Endothelial cell of umbilical vein (primary cell): ENCODE data around the gene ART3. TPM values are rescaled to one million over a fixed set of nuclear protein-coding genes. Genes with fewer than 3 reads are reported as not detected.

Experiments
- BruUV-seq: library from RNA; stranded (reverse); fragments of 400-500 nt; replicated peaks from 2 replicates; lab custom pipeline; 2021; lab: Mats Ljungman, UMichigan
- CTCF ChIA-PET: fragments of 300-600, 350-600 bp; sonication (Branson Sonifier 250); formaldehyde crosslinking; loops from one replicate; lab custom pipeline; 2021; ENCODE audit warnings: antibody characterized with exemption, inconsistent platforms; lab: Charles Lee
- POLR2A ChIA-PET: fragments of 300-600, 350-600 bp; sonication (Branson Sonifier 250); formaldehyde crosslinking; loops from one replicate; lab custom pipeline; 2021; ENCODE audit warnings: antibody characterized with exemption, inconsistent platforms; lab: Charles Lee
- DNase-seq: peaks from one replicate; pipeline ENCODE4 v3.0.0-alpha.2; 2011; ENCODE audit warnings: low read depth, low spot score
- FAIRE-seq: peaks from 2 replicates; lab custom pipeline; 2011; peaks lifted over from hg19 to GRCh38; lab: Jason Lieb, UNC
- H2AFZ ChIP-seq: 2 replicates; pipeline ENCODE4 v1.6.0; 2012; ENCODE audit warnings: low read depth, low read length, control low read depth, inconsistent platforms
- H3K27ac ChIP-seq: 2 replicates; pipeline ENCODE4 v1.5.1; 2011; ENCODE audit warnings: low read depth, mild to moderate bottlenecking, control low read depth, low read length, moderate library complexity; ENCODE audit not compliant: insufficient read depth
- H3K27me3 ChIP-seq, 2 experiments: 2 replicates each; pipeline versions ENCODE4 v1.6.0 to v1.6.1; 2011; ENCODE audit warnings: low read length in 2 of 2, mixed read lengths in 1 of 2; ENCODE audit not compliant: control insufficient read depth in 2 of 2, insufficient read depth in 2 of 2
- H3K36me3 ChIP-seq, 2 experiments: 2 replicates in 1 of 2; 3 replicates in 1 of 2; pipeline ENCODE4 v1.5.1; 2011; ENCODE audit warnings: low read length in 2 of 2, mild to moderate bottlenecking in 1 of 2, moderate library complexity in 1 of 2; ENCODE audit not compliant: control insufficient read depth in 2 of 2, insufficient read depth in 2 of 2; ENCODE audit errors: extremely low read depth in 1 of 2
- H3K4me1 ChIP-seq: 3 replicates; pipeline ENCODE4 v1.5.1; 2011; ENCODE audit warnings: mild to moderate bottlenecking, low read length; ENCODE audit not compliant: control insufficient read depth, insufficient read depth; ENCODE audit errors: extremely low read depth
- H3K4me2 ChIP-seq: 2 replicates; pipeline ENCODE4 v1.6.1; 2011; ENCODE audit warnings: low read length, control low read depth, mixed read lengths; ENCODE audit not compliant: insufficient read depth
- H3K4me3 ChIP-seq, 3 experiments: fragments of 200-600 bp in 1 of 3; sonication (generic), shearing (Covaris generic) in 1 of 3; replicated peaks in 1 of 3; 2 replicates each; pipeline ENCODE4 v1.5.1; 2011 to 2016; ENCODE audit warnings: control low read depth in 3 of 3, low read length in 3 of 3, mild to moderate bottlenecking in 2 of 3, inconsistent platforms in 1 of 3, low read depth in 1 of 3, moderate library complexity in 1 of 3; ENCODE audit not compliant: insufficient read depth in 1 of 3
- H3K79me2 ChIP-seq: 2 replicates; pipeline ENCODE4 v1.6.0; 2012; ENCODE audit warnings: low read length, inconsistent platforms; ENCODE audit not compliant: control insufficient read depth, insufficient read depth
- H3K9ac ChIP-seq: replicated peaks from 2 replicates; pipeline ENCODE3; 2011; ENCODE audit warnings: low read length, control low read depth; ENCODE audit not compliant: insufficient read depth; ENCODE audit errors: extremely low read depth
- H3K9me1 ChIP-seq: replicated peaks from 3 replicates; pipeline ENCODE4 v1.6.0; 2011; ENCODE audit warnings: mild to moderate bottlenecking, low read length; ENCODE audit not compliant: control insufficient read depth, insufficient read depth; ENCODE audit errors: extremely low read depth
- H3K9me3 ChIP-seq: replicated peaks from 2 replicates; pipeline ENCODE4 v1.5.1; 2012; ENCODE audit warnings: low read length, inconsistent platforms; ENCODE audit not compliant: control insufficient read depth, insufficient read depth
- H4K20me1 ChIP-seq: replicated peaks from 2 replicates; pipeline ENCODE3; 2011; ENCODE audit warnings: mild to moderate bottlenecking, low read length; ENCODE audit not compliant: control insufficient read depth, insufficient read depth; ENCODE audit errors: extremely low read depth
- CTCF ChIP-seq, 2 donors: IDR thresholded peaks; 1 replicate in 1 of 2; 2 replicates in 1 of 2; pipeline ENCODE4 v1.5.1; 2011; ENCODE audit warnings: low read length in 2 of 2, mild to moderate bottlenecking in 2 of 2, moderate library complexity in 2 of 2, control low read depth in 1 of 2, inconsistent platforms in 1 of 2, low read depth in 1 of 2; ENCODE audit not compliant: insufficient read depth in 1 of 2; ENCODE audit errors: extremely low read depth in 1 of 2
- FOS ChIP-seq: IDR thresholded peaks from 2 replicates; pipeline ENCODE4 v1.6.1; 2011; ENCODE audit warnings: mild to moderate bottlenecking, low read length, moderate library complexity, borderline replicate concordance; ENCODE audit not compliant: insufficient read depth
- GATA2 ChIP-seq: IDR thresholded peaks from 2 replicates; pipeline ENCODE4 v1.7.0; 2011; ENCODE audit warnings: low read depth, mild to moderate bottlenecking, moderate library complexity, mixed read lengths, low read length; ENCODE audit not compliant: insufficient read length, insufficient read depth
- JUN ChIP-seq: IDR thresholded peaks from 2 replicates; pipeline ENCODE4 v1.6.1; 2011; ENCODE audit warnings: borderline replicate concordance, low read depth; ENCODE audit not compliant: insufficient read length, insufficient read depth
- MYC ChIP-seq: IDR thresholded peaks from one replicate; pipeline ENCODE4 v1.6.1; 2011; ENCODE audit warnings: mild to moderate bottlenecking, low read depth, low read length
- POLR2A ChIP-seq: IDR thresholded peaks from 2 replicates; pipeline ENCODE4 v1.6.1; 2012; ENCODE audit warnings: low read depth, mild to moderate bottlenecking, control low read depth, low read length
- dilution Hi-C: fragments of 300-500 bp; cut with MboI; formaldehyde crosslinking; loops from one replicate; pipeline ENCODE4 v1.15.0; 2019; ENCODE audit warnings: low sequenced_read_pairs; ENCODE audit not compliant: extremely low pct_ligation_motif_present
- intact Hi-C: fragments of 100-400 bp; cut with micrococcal nuclease; formaldehyde crosslinking; loops from one replicate; pipeline ENCODE4 v1.10.0; 2022
- polyA plus RNA-seq, 4 experiments: library from polyadenylated mRNA; depleted of rRNA in 3 of 4; stranded (reverse) in 3 of 4; unstranded in 1 of 4; fragments of >200 nt; gene quantifications; 2 replicates each; pipeline versions ENCODE4 v1.2.1 to v1.2.3, GENCODE V29; 2011 to 2012; ENCODE audit warnings: missing spikeins in 1 of 4
- total RNA-seq: library from RNA; stranded (reverse); gene quantifications from 2 replicates; pipeline ENCODE4 v1.2.3, GENCODE V29; 2021

The ART3 gene
- total and polyA plus RNA-seq, 2 donors (not counting 3 experiments of a cell fraction or from before 2014, with no cell fraction given), result not detected

- Histone ChIP-seq H3K27ac (no peak overlapping the region), H3K36me3 (no peaks in the 10 kb centered on the region), H4K20me1 (no peaks in the 10 kb centered on the region), H3K9me1 (no peaks in the 10 kb centered on the region), H3K27me3 (peaks cover 7 to 22% of the 10 kb centered on the region in 2 experiments), H3K9me3 (no peaks in the 10 kb centered on the region), H3K4me2 (no peak overlapping the region), H3K4me3 (no peak overlapping the region), H3K9ac (no peak overlapping the region), H3K4me1 (no peaks in the 10 kb centered on the region), H3K79me2 (no peaks in the 10 kb centered on the region), H2AFZ (no peak overlapping the region)
- POLR2A ChIA-PET, result no interaction called here
- no TSS peak for BruUV-seq
- dilution Hi-C loops (no loop called here), intact Hi-C loops (no loop called here)
- TF ChIP-seq CTCF (IDR thresholded peaks at IDR 0.05; ENCODE audit: extremely low read depth in 1 of 2, insufficient read depth in 1 of 2, low read depth in 1 of 2, low read length in 2 of 2) (no peak), POLR2A (no peak), MYC (no peak), FOS (no peak), JUN (no peak), GATA2 (no peak)
- CTCF ChIA-PET, result interaction anchor here (1.3 to 9.0 kb wide), 4 partner anchors 9 to 167 kb away, joined by 3 to 124 read pairs (median 5); partner anchors contain the start of gene ART3
- no peak for DNase-seq
- FAIRE-seq, result no peak
Measured at GRCh38 chr4:76083386-76083988, 9.0 kb downstream of the ART3 start.
